Measurements from ENCODE around the gene MYH10. TPM values are rescaled to one million over a fixed set of nuclear protein-coding genes. Genes with fewer than 3 reads are reported as not detected.
A peak's percentile ranks its signal among the peaks of the same experiment; 100 is the strongest.

MYH10 gene
- total RNA-seq, 1 donor from 2014 or later, result 3.4 TPM

GRCh38 chr17:8445536-8445935, 185.0 kb downstream of the MYH10 start:
- intact Hi-C loops (cut with micrococcal nuclease), result no loop called here
- ATAC-seq (ENCODE audit: low read depth) (no peak), DNase-seq (no peak)
- no peak for TF ChIP-seq CTCF (IDR thresholded peaks at IDR 0.05)
- Mint-ChIP-seq H3K9me3 (no peaks in the 10 kb centered on the region), H3K27me3 (no peaks in the 10 kb centered on the region), H3K27ac (no peak overlapping the region), H3K4me3 (no peak overlapping the region), H3K4me1 (peaks cover 28% of the 10 kb centered on the region), H3K36me3 (ENCODE audit: low read depth) (peaks cover 83% of the 10 kb centered on the region)
- POLR2A ChIA-PET, result interaction anchor here (0.5 kb wide), 1 partner anchor 168 kb away, joined by 9 read pairs; no protein-coding TSS in a partner anchor
- CTCF ChIA-PET, result no interaction called here

GRCh38 chr17:8444494-8444893, 186.0 kb downstream of the MYH10 start:
- no peak for ATAC-seq (ENCODE audit: low read depth)
- H3K4me1 Mint-ChIP-seq, result peaks cover 32% of the 10 kb centered on the region
- H3K4me3 Mint-ChIP-seq, result no peak overlapping the region
- intact Hi-C loops (cut with micrococcal nuclease), result no loop called here
- H3K27ac Mint-ChIP-seq, result no peak overlapping the region
- no peaks in the 10 kb centered on the region for H3K27me3 Mint-ChIP-seq
- TF ChIP-seq CTCF (IDR thresholded peaks at IDR 0.05), result no peak
- CTCF ChIA-PET, result no interaction called here
- DNase-seq, result no peak
- H3K36me3 Mint-ChIP-seq (ENCODE audit: low read depth), result peaks cover 80% of the 10 kb centered on the region
- no peaks in the 10 kb centered on the region for H3K9me3 Mint-ChIP-seq
- POLR2A ChIA-PET, result no interaction called here

DNA sequence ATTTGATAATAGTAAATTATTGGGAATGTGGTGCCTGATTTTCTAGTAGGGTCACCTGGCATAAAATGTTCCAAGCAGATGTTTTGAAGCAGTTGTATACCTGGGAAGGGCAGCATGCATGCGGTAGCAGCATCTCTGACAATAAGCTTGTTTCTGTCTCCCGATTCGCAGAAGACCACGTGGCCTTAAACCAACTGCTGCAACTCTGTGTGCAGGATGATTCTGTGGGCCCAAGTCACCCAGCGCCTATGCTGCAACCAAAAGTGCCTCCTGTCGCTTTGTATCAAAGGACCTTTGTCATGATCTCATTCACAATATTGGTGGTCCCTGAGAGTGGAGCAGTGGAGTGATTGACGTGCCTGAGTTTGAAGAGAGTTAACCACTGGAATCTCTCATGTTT, 186.8 kb downstream of the MYH10 start:
- peaks cover 76% of the 10 kb centered on the region for H3K36me3 Mint-ChIP-seq (ENCODE audit: low read depth)
- no peak for ATAC-seq (ENCODE audit: low read depth)
- POLR2A ChIA-PET, result no interaction called here
- TF ChIP-seq CTCF (IDR thresholded peaks at IDR 0.05), result no peak
- no peak overlapping the region for H3K4me3 Mint-ChIP-seq
- DNase-seq, result no peak
- intact Hi-C loops (cut with micrococcal nuclease), result no loop called here
- CTCF ChIA-PET, result no interaction called here
- peaks cover 33% of the 10 kb centered on the region for H3K4me1 Mint-ChIP-seq
- no peaks in the 10 kb centered on the region for H3K27me3 Mint-ChIP-seq
- H3K27ac Mint-ChIP-seq, result no peak overlapping the region
- no peaks in the 10 kb centered on the region for H3K9me3 Mint-ChIP-seq

DNA sequence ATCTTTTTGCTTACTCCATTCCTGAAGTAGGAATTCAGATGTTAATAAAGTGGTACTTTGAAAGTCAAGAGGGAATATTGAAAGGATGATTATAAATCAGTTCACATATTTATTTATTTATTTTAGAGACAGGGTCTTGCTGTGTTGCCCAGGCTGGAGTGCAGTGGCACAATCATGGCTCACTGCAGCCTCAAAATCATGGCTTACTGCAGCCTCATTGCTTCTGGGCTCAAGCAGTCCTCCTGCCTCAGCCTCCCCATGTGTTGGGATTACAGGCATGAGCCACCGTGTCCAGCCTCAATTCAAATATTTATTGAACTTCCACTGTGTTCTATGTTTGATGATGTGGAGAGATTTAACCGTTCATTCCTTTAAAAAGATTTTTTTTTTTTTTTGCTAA, 188.2 kb downstream of the MYH10 start:
- ATAC-seq (ENCODE audit: low read depth) (no peak), DNase-seq (no peak)
- Mint-ChIP-seq H3K9me3 (no peaks in the 10 kb centered on the region), H3K4me1 (peaks cover 46% of the 10 kb centered on the region), H3K27me3 (no peaks in the 10 kb centered on the region), H3K27ac (no peak overlapping the region), H3K4me3 (no peak overlapping the region), H3K36me3 (ENCODE audit: low read depth) (peaks cover 65% of the 10 kb centered on the region)
- no peak for TF ChIP-seq CTCF (IDR thresholded peaks at IDR 0.05)
- intact Hi-C loops (cut with micrococcal nuclease), result no loop called here
- CTCF ChIA-PET, result no interaction called here
- POLR2A ChIA-PET, result no interaction called here

DNA sequence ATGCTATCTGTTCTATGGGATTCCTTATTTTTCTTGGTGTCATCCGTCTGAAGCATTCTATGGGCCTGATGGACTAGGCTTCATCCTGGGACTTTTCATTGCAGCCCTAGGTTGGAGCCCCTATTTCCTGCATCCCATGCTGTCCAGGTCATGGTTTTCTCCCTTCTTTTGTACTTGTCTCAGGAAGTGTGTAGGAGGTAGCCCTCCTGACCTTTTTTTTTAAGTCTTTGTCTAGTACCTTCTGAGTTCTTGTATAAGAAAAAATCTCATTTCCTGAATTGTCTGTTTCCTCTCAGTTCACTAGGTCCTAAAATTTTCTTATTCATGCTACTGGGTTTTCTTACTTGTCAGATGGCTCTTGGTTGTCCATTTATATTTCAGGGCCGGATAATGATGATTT, 188.8 kb downstream of the MYH10 start:
- no peak for ATAC-seq (ENCODE audit: low read depth)
- Mint-ChIP-seq H3K9me3 (no peaks in the 10 kb centered on the region), H3K27me3 (no peaks in the 10 kb centered on the region), H3K4me3 (peak overlapping the region; percentile 4), H3K36me3 (ENCODE audit: low read depth) (peaks cover 60% of the 10 kb centered on the region), H3K27ac (peak overlapping the region; percentile 22), H3K4me1 (peaks cover 50% of the 10 kb centered on the region)
- ChIA-PET POLR2A (interaction anchor here (0.6 kb wide), 2 partner anchors 11 to 220 kb away, joined by 3 to 4 read pairs; no protein-coding TSS in a partner anchor), CTCF (no interaction called here)
- no peak for TF ChIP-seq CTCF (IDR thresholded peaks at IDR 0.05)
- no peak for DNase-seq
- intact Hi-C loops (cut with micrococcal nuclease), result no loop called here
